Measurements from ENCODE around the gene PCBP3.

- no peak for TF ChIP-seq POLR2A (IDR thresholded peaks at IDR 0.05)
- TF ChIP-seq, protein P1, sequence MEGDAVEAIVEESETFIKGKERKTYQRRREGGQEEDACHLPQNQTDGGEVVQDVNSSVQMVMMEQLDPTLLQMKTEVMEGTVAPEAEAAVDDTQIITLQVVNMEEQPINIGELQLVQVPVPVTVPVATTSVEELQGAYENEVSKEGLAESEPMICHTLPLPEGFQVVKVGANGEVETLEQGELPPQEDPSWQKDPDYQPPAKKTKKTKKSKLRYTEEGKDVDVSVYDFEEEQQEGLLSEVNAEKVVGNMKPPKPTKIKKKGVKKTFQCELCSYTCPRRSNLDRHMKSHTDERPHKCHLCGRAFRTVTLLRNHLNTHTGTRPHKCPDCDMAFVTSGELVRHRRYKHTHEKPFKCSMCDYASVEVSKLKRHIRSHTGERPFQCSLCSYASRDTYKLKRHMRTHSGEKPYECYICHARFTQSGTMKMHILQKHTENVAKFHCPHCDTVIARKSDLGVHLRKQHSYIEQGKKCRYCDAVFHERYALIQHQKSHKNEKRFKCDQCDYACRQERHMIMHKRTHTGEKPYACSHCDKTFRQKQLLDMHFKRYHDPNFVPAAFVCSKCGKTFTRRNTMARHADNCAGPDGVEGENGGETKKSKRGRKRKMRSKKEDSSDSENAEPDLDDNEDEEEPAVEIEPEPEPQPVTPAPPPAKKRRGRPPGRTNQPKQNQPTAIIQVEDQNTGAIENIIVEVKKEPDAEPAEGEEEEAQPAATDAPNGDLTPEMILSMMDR (IDR thresholded peaks at IDR 0.05): no peak
These were observed 14.2 kb upstream of the PCBP3 start for GRCh38 chr21:45629046-45629981.
